ENCODE results near the gene TTLL11.

Gene TTLL11

DNA sequence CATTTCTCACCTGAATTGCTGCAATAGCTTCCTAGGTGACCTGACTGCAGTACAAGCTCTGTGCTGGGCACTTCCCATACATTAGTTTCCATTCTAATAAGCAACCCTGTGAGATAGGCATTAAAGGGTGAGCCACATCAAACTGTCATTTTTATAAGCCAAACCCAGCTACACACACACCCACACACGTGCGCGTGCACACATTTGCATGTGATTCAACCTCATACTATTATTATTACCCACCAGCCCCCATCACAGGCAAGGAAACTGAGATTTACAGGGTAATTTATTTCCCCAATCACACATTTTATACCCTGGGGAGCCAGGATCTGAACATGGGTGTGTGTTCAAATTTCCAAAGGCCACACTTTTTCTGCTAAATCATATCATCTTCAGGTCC, 93.6 kb downstream of the TTLL11 start:
- H3K4me3 ChIP-seq (ENCODE audit: control insufficient read depth, low read depth, low read length): no peak overlapping the region
- TF ChIP-seq, protein P1, sequence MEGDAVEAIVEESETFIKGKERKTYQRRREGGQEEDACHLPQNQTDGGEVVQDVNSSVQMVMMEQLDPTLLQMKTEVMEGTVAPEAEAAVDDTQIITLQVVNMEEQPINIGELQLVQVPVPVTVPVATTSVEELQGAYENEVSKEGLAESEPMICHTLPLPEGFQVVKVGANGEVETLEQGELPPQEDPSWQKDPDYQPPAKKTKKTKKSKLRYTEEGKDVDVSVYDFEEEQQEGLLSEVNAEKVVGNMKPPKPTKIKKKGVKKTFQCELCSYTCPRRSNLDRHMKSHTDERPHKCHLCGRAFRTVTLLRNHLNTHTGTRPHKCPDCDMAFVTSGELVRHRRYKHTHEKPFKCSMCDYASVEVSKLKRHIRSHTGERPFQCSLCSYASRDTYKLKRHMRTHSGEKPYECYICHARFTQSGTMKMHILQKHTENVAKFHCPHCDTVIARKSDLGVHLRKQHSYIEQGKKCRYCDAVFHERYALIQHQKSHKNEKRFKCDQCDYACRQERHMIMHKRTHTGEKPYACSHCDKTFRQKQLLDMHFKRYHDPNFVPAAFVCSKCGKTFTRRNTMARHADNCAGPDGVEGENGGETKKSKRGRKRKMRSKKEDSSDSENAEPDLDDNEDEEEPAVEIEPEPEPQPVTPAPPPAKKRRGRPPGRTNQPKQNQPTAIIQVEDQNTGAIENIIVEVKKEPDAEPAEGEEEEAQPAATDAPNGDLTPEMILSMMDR (conservative IDR thresholded peaks at IDR 0.05; ENCODE audit: control insufficient read depth, insufficient read depth, low read depth, low read length): no peak
- DNase-seq (ENCODE audit: low read depth): no peak

DNA sequence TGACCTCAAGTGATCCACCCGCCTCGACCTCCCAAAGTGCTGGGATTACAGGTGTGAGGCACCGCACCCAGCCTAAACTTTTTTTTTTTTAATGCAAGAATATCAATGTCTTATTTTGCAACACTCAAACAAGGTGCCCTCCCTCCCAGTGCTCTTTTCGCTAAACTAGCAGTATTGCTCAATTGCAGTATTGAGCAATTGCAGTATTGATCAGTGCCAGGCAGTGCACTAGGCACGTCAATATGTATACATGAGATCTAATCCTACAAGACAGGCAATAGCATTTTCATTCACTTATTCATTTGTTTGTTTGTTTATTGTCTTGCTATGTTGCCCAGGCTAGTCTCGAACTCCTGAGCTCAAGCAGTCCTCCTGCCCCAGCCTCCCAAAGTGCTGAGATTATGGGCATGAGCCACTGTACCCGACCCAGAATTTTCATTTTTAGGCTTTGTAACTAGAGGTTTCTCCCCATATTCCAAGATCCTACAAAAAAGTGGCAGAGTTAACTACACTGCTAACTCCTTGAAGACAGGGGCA, 94.5 kb downstream of the TTLL11 start:
- H3K4me3 ChIP-seq (ENCODE audit: control insufficient read depth, low read depth, low read length): no peak overlapping the region
- TF ChIP-seq, protein P1 (conservative IDR thresholded peaks at IDR 0.05; ENCODE audit: control insufficient read depth, insufficient read depth, low read depth, low read length): no peak
- no peak for DNase-seq (ENCODE audit: low read depth)

DNA sequence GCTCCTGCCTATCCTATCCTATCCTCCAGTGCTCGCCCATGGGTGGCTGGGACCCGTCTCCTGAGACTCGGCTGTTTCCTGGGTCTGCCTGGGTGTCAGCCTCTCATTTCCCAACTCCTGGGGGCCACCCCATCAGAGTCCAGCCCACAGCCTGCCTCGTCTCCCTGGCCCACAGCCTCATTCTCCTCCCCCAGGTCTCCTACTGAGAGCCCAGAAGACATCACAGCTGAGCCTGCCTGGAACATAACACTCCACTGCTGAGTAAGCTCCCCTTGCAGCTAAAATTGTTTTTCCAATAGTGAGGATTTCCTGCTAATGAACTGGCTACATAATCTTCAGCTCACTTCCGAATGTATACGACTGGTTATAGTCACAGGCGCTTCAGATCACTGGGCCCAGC, 95.3 kb downstream of the TTLL11 start:
- DNase-seq (ENCODE audit: low read depth): peak; percentile 46
- TF ChIP-seq, protein P1 (conservative IDR thresholded peaks at IDR 0.05; ENCODE audit: control insufficient read depth, insufficient read depth, low read depth, low read length): no peak

DNA sequence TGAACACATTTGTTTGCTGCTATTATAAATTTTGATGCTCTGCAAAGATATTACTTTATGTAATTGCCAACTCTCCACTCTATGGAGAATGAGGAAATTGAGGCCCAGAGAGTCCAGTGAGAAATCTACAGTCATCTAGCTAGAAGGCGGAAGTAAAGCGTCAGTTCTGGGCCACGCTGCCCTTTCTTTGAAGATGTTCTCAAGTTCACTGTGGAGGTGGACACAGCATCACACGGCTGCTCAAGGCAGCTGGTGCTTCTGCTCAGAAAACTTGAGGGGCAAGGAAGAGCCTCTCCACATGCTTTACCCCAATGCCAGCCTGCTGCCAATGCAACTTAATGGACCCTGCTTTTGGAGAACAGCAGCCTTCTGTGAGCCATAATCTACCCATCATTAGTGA, 96.3 kb downstream of the TTLL11 start:
- no peak overlapping the region for H3K4me3 ChIP-seq (ENCODE audit: control insufficient read depth, low read depth, low read length)
- no peak for DNase-seq (ENCODE audit: low read depth)
- TF ChIP-seq, protein P1 (conservative IDR thresholded peaks at IDR 0.05; ENCODE audit: control insufficient read depth, insufficient read depth, low read depth, low read length): no peak

More for the DNA sequence above, 95.3 kb downstream of the TTLL11 start:
- no peak overlapping the region for H3K4me3 ChIP-seq (ENCODE audit: control insufficient read depth, low read depth, low read length)

DNA sequence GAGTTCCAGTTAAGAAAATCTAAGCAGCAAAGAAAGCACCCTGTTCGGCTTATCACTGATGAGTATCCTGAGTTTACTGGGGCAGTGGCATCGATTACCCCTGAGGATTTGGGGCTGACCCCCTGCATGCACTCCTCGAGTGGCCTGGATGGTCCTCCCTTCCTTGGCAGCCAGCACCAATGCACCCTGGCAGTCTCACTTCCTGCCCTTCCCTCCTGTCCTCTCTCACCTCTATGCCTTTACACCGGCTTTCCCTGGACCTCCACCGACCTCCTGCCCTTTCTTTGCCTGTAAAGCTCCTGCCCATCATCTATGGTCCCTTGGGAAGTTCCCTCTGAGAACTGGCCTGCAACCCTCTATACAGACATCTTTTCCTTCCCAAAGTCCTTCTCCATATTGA, 97.1 kb downstream of the TTLL11 start:
- DNase-seq (ENCODE audit: low read depth): no peak
- H3K4me3 ChIP-seq (ENCODE audit: control insufficient read depth, low read depth, low read length): no peak overlapping the region
- TF ChIP-seq, protein P1 (conservative IDR thresholded peaks at IDR 0.05; ENCODE audit: control insufficient read depth, insufficient read depth, low read depth, low read length): no peak

DNA sequence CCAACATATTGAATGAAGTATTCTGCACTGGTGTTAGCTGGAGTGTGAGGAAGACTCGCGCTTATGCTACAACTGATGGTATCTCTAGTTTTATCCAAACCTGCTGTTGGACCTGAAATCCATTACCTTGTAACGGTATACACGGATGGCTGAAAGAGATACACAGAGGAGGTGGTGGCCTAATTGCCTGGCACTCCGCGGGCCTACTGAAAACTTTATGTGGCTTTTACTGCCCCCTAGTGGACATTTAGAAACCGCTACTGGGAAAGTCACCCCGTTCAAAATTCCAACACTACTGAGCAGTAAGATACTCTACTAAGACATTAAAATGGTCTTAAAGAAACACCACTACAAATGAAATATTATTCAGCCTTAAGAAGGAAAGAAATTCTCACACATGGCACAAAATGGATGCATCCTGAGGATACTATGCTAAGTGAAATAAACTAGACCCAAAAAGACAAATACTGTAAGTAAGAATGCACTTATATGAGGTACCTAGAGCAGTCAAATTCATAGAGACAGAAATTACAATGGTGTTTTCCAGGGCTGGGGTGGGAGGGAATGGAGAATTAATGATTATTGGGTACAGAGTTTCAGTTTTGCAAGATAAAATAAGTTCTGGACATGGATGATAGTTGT, 100.4 kb downstream of the TTLL11 start:
- peak; percentile 79 for DNase-seq (ENCODE audit: low read depth)
- TF ChIP-seq, protein P1 (conservative IDR thresholded peaks at IDR 0.05; ENCODE audit: control insufficient read depth, insufficient read depth, low read depth, low read length): peak; percentile 73
- H3K4me3 ChIP-seq (ENCODE audit: control insufficient read depth, low read depth, low read length): no peak overlapping the region

All from fibroblast of mammary gland (primary cell).